Ovary (tissue), 9 donors: Measurements from ENCODE around the gene AIFM1. TPM values are rescaled to one million over a fixed set of nuclear protein-coding genes. Genes with fewer than 3 reads are reported as not detected.

Source experiments
- DNase-seq, 5 donors: peaks; one replicate each; pipeline ENCODE4 v3.0.0-alpha.2; 2019 to 2020
- H3K27ac ChIP-seq, 2 donors: fragments of 200-600 bp; one replicate each; pipeline versions ENCODE4 v1.5.1 to v1.8.0; 2019 to 2022
- H3K27me3 ChIP-seq: fragments of 200-600 bp; one replicate; pipeline ENCODE4 v1.8.0; 2022
- H3K36me3 ChIP-seq: fragments of 200-600 bp; sonication (generic); one replicate; pipeline ENCODE4 v1.5.1; 2019
- H3K4me1 ChIP-seq: one replicate; pipeline ENCODE4 v1.8.1; 2013; ENCODE audit warnings: mild to moderate bottlenecking, moderate library complexity; ENCODE audit not compliant: insufficient read depth
- H3K4me3 ChIP-seq: fragments of 200-600 bp; sonication (generic); one replicate; pipeline ENCODE4 v1.5.1; 2017
- H3K9me3 ChIP-seq, 2 donors: fragments of 200-600 bp in 1 of 2; sonication (generic) in 1 of 2; one replicate each; pipeline versions ENCODE4 v1.5.1 to v1.8.1; 2013 to 2019; ENCODE audit warnings: mild to moderate bottlenecking in 1 of 2, moderate library complexity in 1 of 2
- EP300 ChIP-seq: sonication (generic); formaldehyde crosslinking; IDR thresholded peaks from one replicate; pipeline ENCODE4 v1.6.1; 2017; ENCODE audit warnings: antibody characterized with exemption
- POLR2A ChIP-seq: fragments of 450-650 bp; IDR thresholded peaks from one replicate; pipeline ENCODE4 v1.6.1; 2017; ENCODE audit warnings: antibody characterized with exemption, mild to moderate bottlenecking, moderate library complexity
- WGBS, 3 donors: extraction: QIAGEN DNeasy Blood & Tissue Kit in 1 of 3; methylation state at CpG; one replicate each; pipeline versions ENCODE4 v1.1.5 to v1.1.7; 2013 to 2017; 5-methylcytosine and 5-hydroxymethylcytosine counted together
- intact Hi-C, 4 donors: fragments of 100-400 bp; cut with DNase I; formaldehyde crosslinking; loops; one replicate each; pipeline versions ENCODE4 v1.11.0 to v1.15.1; 2022 to 2023
- polyA plus RNA-seq, 2 donors: library from polyadenylated mRNA; stranded (reverse); fragments of 200-250 nt in 1 of 2; fragments of 350-450 nt in 1 of 2; fragmentation: Illumina TruSeq in 1 of 2; extraction: RNeasy Lipid Tissue Mini Kit (QIAGEN cat#74804) in 1 of 2; gene quantifications; one replicate each; pipeline ENCODE4 v1.2.3, GENCODE V29; 2013 to 2014
- total RNA-seq, 7 donors: library from RNA; depleted of rRNA in 2 of 7; stranded (reverse); fragments of >200 nt in 2 of 7; fragmentation: NEBNext Ultra II Directional in 3 of 7; extraction: Animal tissue kit (Norgen Biotek cat#: 25700) in 3 of 7; gene quantifications; one replicate each; pipeline versions ENCODE4 v1.1.0 to v1.2.4, GENCODE V29; 2016 to 2023
- TF ChIP-seq, protein P1 (sequence below), 3 donors: fragments of 450-650 bp in 2 of 3; fragments of 200-600 bp in 1 of 3; IDR thresholded peaks; one replicate each; pipeline versions ENCODE4 v1.5.1 to v1.8.0; 2016 to 2022; ENCODE audit warnings: antibody characterized with exemption in 3 of 3, mild to moderate bottlenecking in 1 of 3
- donor health status: DM: no; HTN: no; CAD: no; lungs with moderate emphysema.
- donor health status: DM: no; HTN: no; CAD: no.
- donor health status: Bipolar disorder and iron deficiency.
- donor health status: DM: yes; HTN: yes; CAD: no.
- donor health status: DM: no; HTN: no; CAD: no.
- donor health status: DM: yes; HTN: yes; CAD: no.

Gene AIFM1
- total and polyA plus RNA-seq, 9 donors: 5.2 to 51.4 (median 20.5) TPM

DNA sequence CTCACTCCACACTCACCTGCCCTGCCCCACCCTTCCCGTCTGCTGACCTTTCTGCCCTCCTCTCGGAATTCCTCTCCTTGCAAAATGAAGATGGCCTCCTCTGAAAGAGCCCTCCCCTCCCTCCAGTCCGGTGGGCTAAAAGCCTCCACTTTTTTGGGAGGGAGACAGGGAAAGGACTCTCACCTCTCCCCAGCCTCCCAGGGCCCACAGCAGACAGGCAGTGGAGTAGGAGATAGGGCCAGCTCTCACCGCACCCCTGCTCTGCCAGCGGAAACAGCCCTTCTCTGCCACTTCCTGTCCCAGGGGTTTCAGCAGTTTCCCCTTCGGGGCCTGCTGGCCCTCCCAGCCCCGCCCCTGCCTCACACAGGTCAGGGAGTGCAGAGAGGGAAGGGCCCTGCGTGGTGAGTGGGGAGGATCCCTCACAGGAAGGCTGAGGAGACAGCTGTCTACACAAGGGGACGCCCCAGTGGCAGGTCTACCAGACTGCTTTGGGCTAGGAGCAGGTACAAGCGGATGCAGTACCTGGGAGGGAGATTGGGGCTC lies 73.6 kb downstream of the AIFM1 start:
- TF ChIP-seq, protein P1, sequence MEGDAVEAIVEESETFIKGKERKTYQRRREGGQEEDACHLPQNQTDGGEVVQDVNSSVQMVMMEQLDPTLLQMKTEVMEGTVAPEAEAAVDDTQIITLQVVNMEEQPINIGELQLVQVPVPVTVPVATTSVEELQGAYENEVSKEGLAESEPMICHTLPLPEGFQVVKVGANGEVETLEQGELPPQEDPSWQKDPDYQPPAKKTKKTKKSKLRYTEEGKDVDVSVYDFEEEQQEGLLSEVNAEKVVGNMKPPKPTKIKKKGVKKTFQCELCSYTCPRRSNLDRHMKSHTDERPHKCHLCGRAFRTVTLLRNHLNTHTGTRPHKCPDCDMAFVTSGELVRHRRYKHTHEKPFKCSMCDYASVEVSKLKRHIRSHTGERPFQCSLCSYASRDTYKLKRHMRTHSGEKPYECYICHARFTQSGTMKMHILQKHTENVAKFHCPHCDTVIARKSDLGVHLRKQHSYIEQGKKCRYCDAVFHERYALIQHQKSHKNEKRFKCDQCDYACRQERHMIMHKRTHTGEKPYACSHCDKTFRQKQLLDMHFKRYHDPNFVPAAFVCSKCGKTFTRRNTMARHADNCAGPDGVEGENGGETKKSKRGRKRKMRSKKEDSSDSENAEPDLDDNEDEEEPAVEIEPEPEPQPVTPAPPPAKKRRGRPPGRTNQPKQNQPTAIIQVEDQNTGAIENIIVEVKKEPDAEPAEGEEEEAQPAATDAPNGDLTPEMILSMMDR (IDR thresholded peaks at IDR 0.05): no peak
- no peak for TF ChIP-seq POLR2A
- TF ChIP-seq EP300: no peak
- H3K27me3 ChIP-seq: no peaks in the 10 kb centered on the region
- no peak for DNase-seq
- H3K4me1 ChIP-seq: peaks cover 8% of the 10 kb centered on the region
- H3K36me3 ChIP-seq: no peaks in the 10 kb centered on the region
- intact Hi-C loops: no loop called here
- H3K4me3 ChIP-seq: no peak overlapping the region
- no peaks in the 10 kb centered on the region for H3K9me3 ChIP-seq
- H3K27ac ChIP-seq: no peak overlapping the region
- WGBS, 3 donors: 58 to 65% (median 62%) methylated on average over 10 of the region's 10 CpGs

DNA sequence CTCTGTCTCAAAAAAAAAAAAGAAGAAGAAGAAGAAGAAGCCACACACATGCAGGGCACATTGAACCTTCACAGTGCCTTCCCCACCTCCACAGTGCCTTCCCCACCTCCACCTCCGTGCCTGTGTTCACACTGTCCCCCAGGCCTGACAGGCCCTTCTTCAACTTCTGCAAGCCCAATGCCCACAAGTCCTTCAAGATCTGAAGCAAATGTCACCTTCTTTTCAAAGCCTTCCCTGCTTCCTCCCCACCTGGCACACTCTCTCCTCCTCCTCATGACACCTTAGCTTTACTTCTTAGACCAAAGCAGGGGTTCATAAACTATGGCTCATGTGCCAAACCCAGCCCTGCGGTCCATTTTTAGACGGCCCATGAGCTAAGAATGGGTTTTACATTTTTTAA lies 75.3 kb downstream of the AIFM1 start:
- TF ChIP-seq, protein P1 (IDR thresholded peaks at IDR 0.05): no peak
- TF ChIP-seq EP300: no peak
- TF ChIP-seq POLR2A: no peak
- DNase-seq: no peak
- WGBS, 3 donors: 76 to 85% (median 76%) methylated on average over 3 of the region's 3 CpGs

DNA sequence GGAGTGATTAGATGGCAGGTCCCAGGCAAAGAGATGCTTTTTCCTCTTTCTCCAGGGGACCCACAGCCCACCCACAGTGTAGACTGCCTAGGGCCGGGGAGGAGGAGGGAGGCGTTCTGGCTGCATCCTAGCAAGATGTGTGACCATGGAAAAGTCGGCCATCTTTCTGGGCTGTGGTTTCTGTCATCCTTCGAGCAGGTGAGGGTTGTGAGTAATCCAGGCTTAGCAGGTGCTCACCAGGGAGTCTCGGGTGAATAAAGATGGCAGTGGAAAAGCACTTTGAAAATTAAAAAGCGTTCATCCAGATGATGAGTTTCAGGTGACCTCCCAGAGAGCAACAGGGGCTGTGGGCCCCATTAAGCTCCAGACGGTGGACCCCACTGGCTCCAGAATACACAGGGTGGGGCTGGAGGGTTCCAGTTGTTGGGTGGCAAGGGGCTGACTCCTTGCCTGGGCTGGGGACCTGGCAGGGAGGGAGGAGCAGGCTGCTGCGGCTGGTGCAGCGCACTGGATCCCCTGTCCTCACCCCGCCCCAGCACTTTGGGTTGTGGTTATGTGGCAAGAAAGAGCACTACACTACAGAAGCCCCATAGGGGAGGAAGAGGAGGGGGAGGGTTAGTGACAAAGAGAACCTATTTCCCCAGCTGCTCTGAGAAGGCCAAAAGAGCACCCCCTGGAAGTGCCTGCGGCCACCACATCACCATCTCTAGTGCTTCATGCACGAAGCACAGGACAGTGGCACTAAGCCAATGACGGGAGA lies 79.0 kb downstream of the AIFM1 start:
- Histone ChIP-seq H3K4me1 (peaks cover 6% of the 10 kb centered on the region), H3K27me3 (no peaks in the 10 kb centered on the region), H3K27ac (no peak overlapping the region), H3K9me3 (no peaks in the 10 kb centered on the region), H3K36me3 (no peaks in the 10 kb centered on the region), H3K4me3 (no peak overlapping the region)
- intact Hi-C loops: loop anchor here in 2 of 4 donors (10.0 kb wide), 1 partner anchor 88 kb away; the partner anchor contains the start of gene RAB33A (in 2 of the 2)
- TF ChIP-seq POLR2A (no peak), EP300 (no peak)
- TF ChIP-seq, protein P1 (IDR thresholded peaks at IDR 0.05): no peak
- 74 to 80% (median 78%) methylated on average over 12 to 13 of the region's 13 CpGs for WGBS, 3 donors
- no peak for DNase-seq

More for the DNA sequence above, 75.3 kb downstream of the AIFM1 start:
- H3K4me1 ChIP-seq: peaks cover 7% of the 10 kb centered on the region
- H3K4me3 ChIP-seq: no peak overlapping the region
- H3K36me3 ChIP-seq: no peaks in the 10 kb centered on the region
- H3K27me3 ChIP-seq: no peaks in the 10 kb centered on the region
- intact Hi-C loops: no loop called here
- H3K9me3 ChIP-seq: no peaks in the 10 kb centered on the region
- H3K27ac ChIP-seq: no peak overlapping the region

DNA sequence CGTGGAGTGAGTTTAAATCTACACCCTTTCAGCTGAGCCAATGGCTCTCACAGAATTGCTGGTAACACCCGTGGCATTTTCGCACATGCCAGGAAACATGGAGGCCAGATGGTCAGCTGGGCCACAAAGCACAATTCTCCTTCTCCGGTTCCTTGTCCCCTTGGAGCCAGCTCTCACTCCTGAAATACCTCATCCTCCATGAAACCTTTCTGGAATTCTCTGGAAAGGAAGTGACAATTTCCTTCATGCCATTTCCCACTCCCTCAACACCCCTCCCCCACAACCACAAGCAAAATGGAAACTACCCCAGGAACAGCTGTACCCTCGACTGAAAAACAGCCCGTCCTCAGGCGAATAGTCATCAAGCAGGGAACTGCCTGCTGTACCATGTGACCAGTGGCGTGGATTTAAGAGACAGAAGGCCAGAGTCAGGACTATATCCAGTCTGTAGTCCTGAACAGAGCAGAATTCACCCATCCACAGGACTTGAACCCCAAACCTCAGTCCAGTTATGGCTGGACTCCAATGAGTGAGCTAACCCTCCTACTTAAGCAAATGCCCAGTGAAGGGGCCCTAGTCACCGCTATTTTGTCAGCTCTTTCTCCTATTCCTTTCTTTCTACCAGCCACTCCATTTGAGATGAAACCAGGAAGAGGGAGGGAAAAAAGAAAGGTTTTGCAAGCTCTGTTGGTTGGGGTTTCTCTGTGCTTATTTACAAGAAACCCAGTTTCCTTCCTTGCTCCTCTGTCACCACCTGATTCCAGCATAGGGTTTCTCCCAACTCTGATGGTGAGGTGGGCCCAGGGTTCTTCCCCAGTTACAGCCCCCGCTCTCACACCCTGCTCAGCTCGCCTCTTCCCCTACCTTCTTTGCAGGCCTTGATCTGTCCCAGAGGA lies 79.8 kb downstream of the AIFM1 start:
- Histone ChIP-seq H3K27me3 (no peaks in the 10 kb centered on the region), H3K4me3 (no peak overlapping the region), H3K36me3 (no peaks in the 10 kb centered on the region), H3K9me3 (no peaks in the 10 kb centered on the region), H3K4me1 (peaks cover 6% of the 10 kb centered on the region), H3K27ac (no peak overlapping the region)
- WGBS, 3 donors: 70 to 81% (median 77%) methylated on average over 11 of the region's 11 CpGs
- TF ChIP-seq EP300 (no peak), POLR2A (no peak)
- TF ChIP-seq, protein P1 (IDR thresholded peaks at IDR 0.05): no peak
- intact Hi-C loops: loop anchor here in 2 of 4 donors (10.0 kb wide), 1 partner anchor 89 kb away; the partner anchor contains the start of gene RAB33A (in 2 of the 2)
- DNase-seq: no peak
